Lung (tissue), 12 donors: ENCODE results near the gene CNKSR1. TPM values are rescaled to one million over a fixed set of nuclear protein-coding genes. Genes with fewer than 3 reads are reported as not detected.

ENCODE experiments used
- ATAC-seq: fragments of 200-7000 bp; cut with Tn5 transposase; one replicate; pipeline ENCODE4 v1.9.1; 2020; ENCODE audit warnings: moderate number of reproducible peaks; ENCODE audit not compliant: insufficient read depth, low FRiP score
- DNase-seq, 3 donors: peaks; one replicate each; pipeline ENCODE4 v3.0.0-alpha.2; 2013 to 2017
- H3K27ac ChIP-seq, 2 donors: one replicate each; pipeline ENCODE4 v1.5.1; 2013; ENCODE audit warnings: mild to moderate bottlenecking in 2 of 2, moderate library complexity in 2 of 2, control low read depth in 1 of 2, inconsistent platforms in 1 of 2, low read depth in 1 of 2, low read length in 1 of 2
- H3K27me3 ChIP-seq, 3 donors: one replicate each; pipeline ENCODE4 v1.5.1; 2013; ENCODE audit warnings: low read length in 2 of 3; ENCODE audit not compliant: control insufficient read depth in 3 of 3, insufficient read depth in 3 of 3
- H3K36me3 ChIP-seq, 4 donors: one replicate each; pipeline ENCODE4 v1.5.1; 2013; ENCODE audit warnings: low read length in 4 of 4, mild to moderate bottlenecking in 1 of 4, moderate library complexity in 1 of 4; ENCODE audit not compliant: control insufficient read depth in 4 of 4, insufficient read depth in 4 of 4
- H3K4me1 ChIP-seq, 5 donors: one replicate each; pipeline ENCODE4 v1.5.1; 2013; ENCODE audit warnings: low read length in 5 of 5, mild to moderate bottlenecking in 2 of 5, moderate library complexity in 1 of 5; ENCODE audit not compliant: control insufficient read depth in 5 of 5, insufficient read depth in 5 of 5
- H3K4me3 ChIP-seq: one replicate; pipeline ENCODE4 v1.5.1; 2013; ENCODE audit warnings: mild to moderate bottlenecking, control low read depth, moderate library complexity
- H3K9ac ChIP-seq, 2 donors: one replicate each; pipeline ENCODE4 v1.5.1; 2013; ENCODE audit warnings: low read length in 2 of 2, control low read depth in 1 of 2; ENCODE audit not compliant: insufficient read depth in 1 of 2
- H3K9me3 ChIP-seq, 4 donors: one replicate each; pipeline ENCODE4 v1.5.1; 2013; ENCODE audit warnings: low read length in 3 of 4, mild to moderate bottlenecking in 1 of 4, moderate library complexity in 1 of 4; ENCODE audit not compliant: control insufficient read depth in 4 of 4, insufficient read depth in 3 of 4
- CTCF ChIP-seq: IDR thresholded peaks from 2 replicates; pipeline ENCODE4 v1.5.1; 2012; ENCODE audit warnings: mild to moderate bottlenecking; ENCODE audit errors: control extremely low read depth, extremely low read depth
- WGBS, 2 donors: extraction: QIAGEN DNeasy Blood & Tissue Kit; methylation state at CpG; one replicate each; pipeline ENCODE4 v1.1.7; 2013; 5-methylcytosine and 5-hydroxymethylcytosine counted together
- polyA plus RNA-seq, 2 donors: library from polyadenylated mRNA; stranded (reverse); fragments of 200-250 nt; gene quantifications; one replicate each; pipeline ENCODE4 v1.2.1, GENCODE V29; 2013
- total RNA-seq, 2 donors: library from RNA; depleted of rRNA in 1 of 2; stranded (reverse); fragments of >200 nt in 1 of 2; gene quantifications; one replicate each; pipeline ENCODE4 v1.2.1, GENCODE V29; 2014 to 2021
- donor health status: control.
- donor health status: control.
- donor health status: Bipolar disorder and iron deficiency.
- donor health status: healthy.
- donor health status: DM: yes; HTN: yes; CAD: no.

CNKSR1 gene
- total and polyA plus RNA-seq, 4 donors: 10.8 to 34.7 (median 28.3) TPM

GRCh38 chr1:26220199-26220912 is 43.1 kb downstream of the CNKSR1 start:
- Histone ChIP-seq H3K27ac (no peak overlapping the region), H3K27me3 (peaks cover 0 to 6% (median 2%) of the 10 kb centered on the region in 3 donors), H3K4me1 (peaks cover 0 to 3% (median 0%) of the 10 kb centered on the region in 5 donors), H3K4me3 (no peak overlapping the region), H3K9me3 (no peaks in the 10 kb centered on the region), H3K36me3 (no peaks in the 10 kb centered on the region), H3K9ac (no peak overlapping the region)
- WGBS, 2 donors: 60 to 66% methylated on average over 27 of the region's 27 CpGs
- DNase-seq (no peak), ATAC-seq (no peak)
- no peak for TF ChIP-seq CTCF

GRCh38 chr1:26221094-26221493 is 43.8 kb downstream of the CNKSR1 start:
- H3K36me3 ChIP-seq: no peaks in the 10 kb centered on the region
- TF ChIP-seq CTCF: no peak
- no peak overlapping the region for H3K4me3 ChIP-seq
- ATAC-seq (no peak), DNase-seq (no peak)
- peaks cover 0 to 11% (median 8%) of the 10 kb centered on the region in 3 donors for H3K27me3 ChIP-seq
- H3K9me3 ChIP-seq: no peaks in the 10 kb centered on the region
- no peak overlapping the region for H3K9ac ChIP-seq
- H3K4me1 ChIP-seq: peaks cover 0 to 8% (median 2%) of the 10 kb centered on the region in 5 donors
- 92 to 100% methylated on average over 2 of the region's 2 CpGs for WGBS, 2 donors
- H3K27ac ChIP-seq: no peak overlapping the region

- 85 to 88% methylated on average over 7 of the region's 7 CpGs for WGBS, 2 donors
- H3K9ac ChIP-seq: no peak overlapping the region
- no peaks in the 10 kb centered on the region for H3K36me3 ChIP-seq
- H3K4me3 ChIP-seq: no peak overlapping the region
- no peak for TF ChIP-seq CTCF
- H3K27ac ChIP-seq: peak overlapping the region in 1 of 2 donors; percentile 43
- no peak for ATAC-seq
- peaks cover 0 to 8% (median 2%) of the 10 kb centered on the region in 5 donors for H3K4me1 ChIP-seq
- H3K9me3 ChIP-seq: no peaks in the 10 kb centered on the region
- H3K27me3 ChIP-seq: peaks cover 0 to 24% (median 15%) of the 10 kb centered on the region in 3 donors
- no peak for DNase-seq
Measured at GRCh38 chr1:26224606-26225005, 47.3 kb downstream of the CNKSR1 start.
